Cardiac atrium fibroblast (primary cell): ENCODE measurements around the gene ATP5F1D. TPM values are rescaled to one million over a fixed set of nuclear protein-coding genes. Genes with fewer than 3 reads are reported as not detected.

Experiments
- total RNA-seq: library from RNA; depleted of rRNA; stranded (reverse); fragments of >200 nt; gene quantifications from 2 replicates; pipeline ENCODE4 v1.2.3, GENCODE V29; 2015

ATP5F1D gene
- total RNA-seq, result 66.6 and 105 TPM in 2 replicates

DNA sequence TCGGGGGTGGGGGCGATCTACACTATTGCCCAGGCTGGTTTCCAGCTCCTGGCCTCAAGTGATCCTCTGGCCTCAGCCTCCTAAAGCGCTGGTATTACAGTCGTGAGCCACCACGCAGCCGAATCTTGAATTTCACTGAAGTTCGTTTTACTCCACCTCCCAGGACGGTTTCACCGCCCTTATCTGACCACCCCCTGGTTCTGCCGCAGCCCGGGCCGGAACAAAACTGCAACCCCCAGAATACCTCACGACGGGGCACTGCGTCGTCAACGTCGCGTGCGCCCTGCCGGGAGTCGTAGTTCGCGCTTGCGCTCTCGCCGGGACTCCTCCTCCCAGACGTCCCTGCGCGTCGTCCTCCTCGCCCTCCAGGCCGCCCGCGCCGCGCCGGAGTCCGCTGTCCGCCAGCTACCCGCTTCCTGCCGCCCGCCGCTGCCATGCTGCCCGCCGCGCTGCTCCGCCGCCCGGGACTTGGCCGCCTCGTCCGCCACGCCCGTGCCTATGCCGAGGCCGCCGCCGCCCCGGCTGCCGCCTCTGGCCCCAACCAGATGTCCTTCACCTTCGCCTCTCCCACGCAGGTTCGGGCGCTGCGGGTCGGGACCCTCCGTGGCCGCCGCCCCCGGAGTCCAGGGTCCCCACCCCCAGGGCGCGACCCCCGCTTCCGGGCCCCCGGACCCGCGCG lies at the start of gene ATP5F1D:
ATP5F1D (plus strand) TSS at position 335 of the 679 bp plus-strand sequence; CDS start at position 435, 100 bp downstream.

DNA sequence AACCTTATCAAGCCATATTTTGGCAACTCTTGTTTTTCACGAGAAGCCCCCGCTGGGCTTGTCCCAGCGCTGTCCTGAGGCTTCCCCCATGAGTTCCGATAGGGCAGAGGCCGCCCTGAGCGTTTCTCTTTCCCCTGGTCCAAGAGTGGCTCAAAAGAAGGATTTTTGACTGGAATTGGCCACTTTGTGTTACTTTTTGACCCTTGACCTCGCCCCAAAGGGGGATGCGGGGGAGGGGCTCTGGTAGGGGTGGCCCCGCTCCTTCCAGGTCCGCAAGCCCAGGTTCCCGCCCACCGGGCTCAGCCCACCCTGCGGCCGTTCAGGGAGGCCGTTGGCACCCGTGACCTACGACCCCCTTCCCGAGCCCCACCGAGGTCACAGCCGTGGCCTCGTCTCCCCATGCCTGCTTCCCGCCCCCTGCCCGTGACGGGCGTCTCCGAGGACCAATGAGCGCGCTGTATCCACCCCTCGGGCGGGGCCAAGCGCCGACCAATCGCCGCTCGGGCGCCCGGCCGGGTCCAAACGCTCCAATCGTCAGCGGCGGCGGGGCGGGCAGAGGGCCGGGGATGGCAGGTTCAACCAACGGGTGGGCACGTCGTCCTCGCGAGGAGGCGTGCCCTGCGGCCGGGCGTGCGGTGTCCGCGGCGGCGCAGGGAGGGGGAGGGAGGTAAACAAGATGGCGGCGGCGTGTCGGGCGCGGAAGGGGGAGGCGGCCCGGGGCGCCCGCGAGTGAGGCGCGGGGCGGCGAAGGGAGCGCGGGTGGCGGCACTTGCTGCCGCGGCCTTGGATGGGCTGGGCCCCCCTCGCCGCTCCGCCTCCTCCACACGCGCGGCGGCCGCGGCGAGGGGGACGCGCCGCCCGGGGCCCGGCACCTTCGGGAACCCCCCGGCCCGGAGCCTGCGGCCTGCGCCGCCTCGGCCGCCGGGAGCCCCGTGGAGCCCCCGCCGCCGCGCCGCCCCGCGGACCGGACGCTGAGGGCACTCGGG lies 36.1 kb upstream of the ATP5F1D start, which contains the start of gene STK11:
STK11 (plus strand) TSS at position 665 of the 986 bp plus-strand sequence. CDS start 1,136 bp downstream, outside the sequence.

DNA sequence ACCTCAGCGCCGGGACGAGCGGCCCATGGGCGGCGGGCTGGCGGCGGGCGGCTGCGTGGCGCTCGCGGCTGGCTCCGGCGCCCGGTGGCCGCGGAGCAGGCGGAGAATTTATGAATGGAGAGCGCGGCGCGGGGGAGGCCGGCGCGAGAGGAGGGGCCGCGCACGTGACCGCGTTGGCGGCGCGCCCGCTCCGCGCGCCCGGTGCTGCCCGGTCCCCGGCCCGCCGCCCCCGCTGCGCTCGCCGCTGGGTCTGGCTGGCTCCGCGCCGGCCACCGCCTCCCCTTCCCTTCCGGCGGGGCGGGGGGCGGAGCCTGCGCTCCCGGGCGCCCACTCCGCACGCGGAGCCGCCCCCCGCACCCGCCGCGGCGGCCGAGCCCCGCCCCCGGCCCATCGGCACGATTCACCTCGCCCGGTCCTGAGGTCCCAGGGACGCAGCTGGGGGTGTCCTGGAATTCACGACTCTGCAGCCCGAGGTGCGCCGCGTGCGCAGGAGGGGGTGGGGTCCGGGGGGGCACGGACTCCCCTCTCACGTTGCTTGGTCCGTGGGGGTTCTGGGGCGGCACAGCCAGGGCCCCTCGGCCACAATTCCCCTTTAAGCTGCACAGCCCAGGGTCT lies 3.7 kb upstream of the ATP5F1D start, which contains the start of gene CBARP:
CBARP (minus strand) TSS at position 252 of the 615 bp plus-strand sequence. CDS start 1,905 bp downstream, outside the sequence.

GRCh38 chr19:1248139-1248785 lies 6.7 kb downstream of the ATP5F1D start, which contains the start of gene MIDN:
Gene MIDN (plus strand): TSS chr19:1248583. CDS start chr19:1250297, 1,714 bp downstream.

DNA sequence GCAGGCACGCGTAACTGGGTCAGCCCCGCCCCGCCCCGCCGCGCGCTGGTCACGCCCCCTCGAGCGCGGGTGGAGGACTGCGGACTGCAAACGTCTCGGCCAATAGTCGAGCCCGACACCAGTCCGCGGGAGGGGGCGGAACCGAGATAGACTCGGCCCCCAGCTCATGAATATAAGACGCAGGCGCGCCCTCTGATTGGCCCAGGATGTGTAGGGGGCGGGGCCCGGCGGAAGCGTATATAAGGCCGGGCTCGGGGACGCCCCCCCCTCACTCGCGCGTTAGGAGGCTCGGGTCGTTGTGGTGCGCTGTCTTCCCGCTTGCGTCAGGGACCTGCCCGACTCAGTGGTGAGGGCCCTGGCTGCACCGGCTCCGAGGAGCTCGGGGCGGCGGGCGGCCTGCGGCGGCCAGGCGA lies 27.5 kb downstream of the ATP5F1D start, which contains the start of gene CIRBP:
CIRBP (plus strand) TSS at position 268 of the 413 bp plus-strand sequence. CDS start 1,602 bp downstream, outside the sequence.

GRCh38 chr19:1275260-1275975 lies 33.9 kb downstream of the ATP5F1D start, which contains the start of gene FAM174C:
Gene FAM174C (plus strand): TSS chr19:1275530. CDS start chr19:1275550, 20 bp downstream.

GRCh38 chr19:1285737-1286360 lies 44.3 kb downstream of the ATP5F1D start, which contains the start of gene EFNA2:
Gene EFNA2 (plus strand): TSS chr19:1285873. CDS start chr19:1286169, 296 bp downstream.

Other genes with a start within 250 kb of the ATP5F1D start
- 0.54 and 0.97 TPM in 2 replicates for gene GRIN3B, start 241.3 kb upstream of the ATP5F1D start, total RNA-seq
- gene TMEM259, start 220.6 kb upstream of the ATP5F1D start, total RNA-seq, result 140 and 146 TPM in 2 replicates
- not detected in 2 replicates for gene RNU6-2, start 220.2 kb upstream of the ATP5F1D start, total RNA-seq
- 177 and 287 TPM in 2 replicates for gene CNN2, start 215.1 kb upstream of the ATP5F1D start, total RNA-seq
- gene ABCA7, start 201.6 kb upstream of the ATP5F1D start, total RNA-seq, result 4.5 and 5.8 TPM in 2 replicates
- 4.9 and 8.1 TPM in 2 replicates for gene ARHGAP45, start 174.6 kb upstream of the ATP5F1D start, total RNA-seq
- gene POLR2E, start 146.4 kb upstream of the ATP5F1D start, total RNA-seq, result 198 and 220 TPM in 2 replicates
- gene GPX4, start 137.8 kb upstream of the ATP5F1D start, total RNA-seq, result 486 and 619 TPM in 2 replicates
- gene SBNO2, start 67.5 kb upstream of the ATP5F1D start, total RNA-seq, result 48.2 and 84.6 TPM in 2 replicates
- gene STK11, start 36.0 kb upstream of the ATP5F1D start, total RNA-seq, result 51.4 and 70.3 TPM in 2 replicates
- 3.7 and 4.0 TPM in 2 replicates for gene CBARP, start 3.7 kb upstream of the ATP5F1D start, total RNA-seq
- 22.0 and 38.2 TPM in 2 replicates for gene MIDN, start 6.8 kb downstream of the ATP5F1D start, total RNA-seq
- gene CIRBP, start 27.6 kb downstream of the ATP5F1D start, total RNA-seq, result 317 and 409 TPM in 2 replicates
- 26.9 and 75.8 TPM in 2 replicates for gene FAM174C, start 33.8 kb downstream of the ATP5F1D start, total RNA-seq
- not detected in 2 replicates for gene EFNA2, start 44.1 kb downstream of the ATP5F1D start, total RNA-seq
- gene NDUFS7, start 142.2 kb downstream of the ATP5F1D start, total RNA-seq, result 77.1 and 87.6 TPM in 2 replicates
- 24.7 and 46.7 TPM in 2 replicates for gene GAMT, start 159.8 kb downstream of the ATP5F1D start, total RNA-seq
- 35.6 and 59.5 TPM in 2 replicates for gene DAZAP1, start 165.8 kb downstream of the ATP5F1D start, total RNA-seq
- 1,770 and 2,629 TPM in 2 replicates for gene RPS15, start 196.6 kb downstream of the ATP5F1D start, total RNA-seq
- gene APC2, start 208.4 kb downstream of the ATP5F1D start, total RNA-seq, result 0.16 TPM in 1 of 2 replicates, not detected in the other
- gene C19orf25, start 237.5 kb downstream of the ATP5F1D start, total RNA-seq, result 37.4 and 43.3 TPM in 2 replicates
- 0.18 and 0.97 TPM in 2 replicates for gene PCSK4, start 248.6 kb downstream of the ATP5F1D start, total RNA-seq
- gene REEP6, start 249.4 kb downstream of the ATP5F1D start, total RNA-seq, result 1.8 and 5.8 TPM in 2 replicates